Measurements from ENCODE around the gene MEGF11.

- TF ChIP-seq CTCF (IDR thresholded peaks at IDR 0.05), result no peak
- no peak for TF ChIP-seq EP300 (IDR thresholded peaks at IDR 0.05)
- TF ChIP-seq POLR2A (IDR thresholded peaks at IDR 0.05), result no peak
Measured at GRCh38 chr15:66130496-66131034, 123.0 kb downstream of the MEGF11 start.
